ENCODE results near the gene RIOK2. TPM values are rescaled to one million over a fixed set of nuclear protein-coding genes. Genes with fewer than 3 reads are reported as not detected.

The RIOK2 gene
- total and polyA plus RNA-seq, 2 of the 8 experiments (the other 6 are each of a cell fraction or from before 2014, with no cell fraction given) = 5.4 to 35.0 TPM

DNA sequence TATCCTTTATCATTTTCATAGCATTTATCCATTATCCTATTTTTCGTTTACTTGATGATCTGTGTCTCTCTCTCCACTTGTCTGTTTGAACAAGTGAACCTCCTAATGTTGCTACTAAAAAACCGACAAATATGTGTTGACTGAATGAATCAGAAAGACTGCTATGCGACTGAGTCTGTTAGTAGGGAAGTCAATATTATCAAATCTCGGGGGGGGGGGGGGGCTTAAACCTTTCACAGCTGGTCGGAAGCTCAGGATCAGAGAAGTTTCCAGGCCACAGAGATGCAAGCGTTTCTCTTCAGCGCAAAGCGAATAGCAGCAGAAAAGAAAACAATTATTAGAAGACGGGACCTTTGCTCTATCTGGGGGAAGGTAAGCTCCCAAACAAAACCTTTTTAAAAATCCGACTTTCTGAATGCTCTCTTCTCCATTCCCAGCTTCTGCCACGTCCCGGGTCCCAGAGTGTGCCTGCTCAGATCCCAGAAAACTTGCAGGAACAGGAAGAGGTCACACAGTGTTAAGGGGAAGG lies 412 bp downstream of the RIOK2 start:
- TF ChIP-seq CHD1 (IDR thresholded peaks at IDR 0.05; ENCODE audit: low read depth, low read length) (no peak), GTF2F1 (IDR thresholded peaks at IDR 0.05; ENCODE audit: borderline replicate concordance, low read depth, low read length) (no peak), EGR1 (IDR thresholded peaks at IDR 0.05; ENCODE audit: borderline replicate concordance, low read depth, low read length) (no peak), NRF1 (IDR thresholded peaks at IDR 0.05; ENCODE audit: low read depth, low read length) (no peak), ZNF274 (IDR thresholded peaks at IDR 0.05; ENCODE audit: borderline replicate concordance, extremely low read depth, low read length) (no peak), SIN3A (conservative IDR thresholded peaks at IDR 0.05 in 1 of 2, IDR thresholded peaks at IDR 0.05 in 1 of 2; ENCODE audit: low read depth in 1 of 2, low read length in 2 of 2) (peak in 1 of 2 experiments; percentile 12; a peak in 1 of 4 replicates)
- Histone ChIP-seq H2BK20ac (ENCODE audit: low read length) (no peak overlapping the region), H3K56ac (replicated peaks; ENCODE audit: insufficient read length, low read depth, low read length) (no peak overlapping the region), H3K9me3 (ENCODE audit: insufficient read depth in 2 of 2, low read depth in 1 of 2, low read length in 1 of 2) (no peaks in the 10 kb centered on the region), H4K91ac (replicated peaks; ENCODE audit: insufficient read length, low read length) (peak overlapping the region; percentile 68), H3K4me2 (ENCODE audit: insufficient read depth in 1 of 2, low read depth in 2 of 2, low read length in 2 of 2) (peak overlapping the region; percentile 68 to 77), H4K5ac (ENCODE audit: insufficient read length, low read depth, low read length) (peak overlapping the region; percentile 87), H2BK15ac (ENCODE audit: low read length) (no peak overlapping the region), H4K8ac (ENCODE audit: extremely low read depth, insufficient read depth, low read length) (peak overlapping the region; percentile 90; the same call in 1 of the 2 replicates), H3K23ac (ENCODE audit: insufficient read length) (no peak overlapping the region), H3K79me2 (ENCODE audit: control insufficient read depth in 1 of 2, insufficient read depth in 2 of 2, low read length in 2 of 2) (peaks cover 0 to 33% of the 10 kb centered on the region in 2 experiments; a peak in 3 of 4 replicates), H3K4ac (replicated peaks; ENCODE audit: insufficient read length, low read depth, low read length) (no peak overlapping the region), H3K36me3 (ENCODE audit: control insufficient read depth in 2 of 4, insufficient read depth in 4 of 4, low read length in 3 of 4) (peaks cover 1 to 22% (median 11%) of the 10 kb centered on the region in 4 experiments; a peak in 7 of 8 replicates), H3K23me2 (ENCODE audit: low read depth, low read length) (0 out of 2 replicates have a peak, but pooled peaks cover 6% of the 10 kb centered on the region), H3K4me1 (replicated peaks in 1 of 4; ENCODE audit: control insufficient read depth in 3 of 4, insufficient read depth in 4 of 4, low read length in 3 of 4) (peaks cover 0 to 4% (median 0%) of the 10 kb centered on the region in 4 experiments; a peak in 1 of 7 replicates), H3K79me1 (ENCODE audit: low read depth, low read length) (no peaks in the 10 kb centered on the region), H3K9ac (replicated peaks in 1 of 4; ENCODE audit: extremely low read depth in 1 of 4, low read depth in 3 of 4, low read length in 3 of 4) (peak overlapping the region; percentile 83 to 98 (median 86)), H3K27ac (ENCODE audit: low read depth, low read length) (peak overlapping the region; percentile 91), H2AK5ac (ENCODE audit: low read depth, low read length) (no peak overlapping the region), H3K27me3 (replicated peaks in 1 of 4; ENCODE audit: control insufficient read depth in 3 of 4, extremely low read depth in 1 of 4, insufficient read depth in 3 of 4, low read length in 3 of 4) (peaks cover 0 to 8% (median 6%) of the 10 kb centered on the region in 4 experiments; a peak in 5 of 7 replicates), H4K20me1 (replicated peaks in 1 of 2; ENCODE audit: control insufficient read depth in 1 of 2, insufficient read depth in 2 of 2, low read length in 2 of 2) (no peaks in the 10 kb centered on the region), H2BK5ac (ENCODE audit: low read depth, low read length) (peak overlapping the region; percentile 77; the same call in 1 of the 2 replicates), H3K14ac (ENCODE audit: insufficient read length) (no peak overlapping the region), H2AFZ (ENCODE audit: low read length) (peak overlapping the region; percentile 96), H3K18ac (ENCODE audit: extremely low read depth, low read length) (no peak overlapping the region), H3K4me3 (ENCODE audit: extremely low read depth in 1 of 4, insufficient read depth in 2 of 4, low read depth in 3 of 4, low read length in 4 of 4) (peak overlapping the region; percentile 93 to 97 (median 96)), H2BK120ac (replicated peaks; ENCODE audit: low read depth, low read length) (no peak overlapping the region), H2BK12ac (ENCODE audit: low read depth, low read length) (no peak overlapping the region)
- FAIRE-seq = no peak
- ChIA-PET CTCF (ENCODE audit: partially characterized antibody) (interaction anchor here (1.0 kb wide), 1 partner anchor 12 kb away, joined by 3 read pairs; no protein-coding TSS in a partner anchor), POLR2A (ENCODE audit: partially characterized antibody) (interaction anchor here (0.6 to 1.1 kb wide), 4 partner anchors 9 to 438 kb away, joined by 3 to 5 read pairs (median 3); no protein-coding TSS in a partner anchor)
- DNase-seq (ENCODE audit: low read depth in 1 of 2, low spot score in 2 of 2) = no peak
- WGBS, 2 experiments (ENCODE audit: extremely low coverage in 1 of 2, insufficient coverage in 1 of 2, insufficient read length in 1 of 2, insufficient replicate concordance in 2 of 2, low coverage in 1 of 2, low lambda C conversion rate in 2 of 2, missing lambda C conversion rate in 1 of 2) = 3% methylated on average over 12 of the region's 12 CpGs; no CpG with 5 or more reads in 1 of the 2 experiments
